Ureter (tissue), 1 donor: ENCODE data around the gene PLCB4. TPM values are rescaled to one million over a fixed set of nuclear protein-coding genes. Genes with fewer than 3 reads are reported as not detected.

Source experiments
- DNase-seq: peaks from one replicate; pipeline ENCODE4 v3.0.0-alpha.2; 2020; ENCODE audit warnings: low spot score
- total RNA-seq: library from RNA; stranded (reverse); gene quantifications from one replicate; pipeline ENCODE4 v1.2.4, GENCODE V29; 2023
- donor health status: DM: yes; HTN: yes; CAD: no.

PLCB4 gene
- total RNA-seq, 1 donor from 2014 or later: 22.9 TPM

GRCh38 chr20:9495701-9496100 lies 426.8 kb downstream of the PLCB4 start:
- DNase-seq: no peak

- no peak for DNase-seq
These were observed 427.3 kb downstream of the PLCB4 start for GRCh38 chr20:9496155-9496554.

DNA sequence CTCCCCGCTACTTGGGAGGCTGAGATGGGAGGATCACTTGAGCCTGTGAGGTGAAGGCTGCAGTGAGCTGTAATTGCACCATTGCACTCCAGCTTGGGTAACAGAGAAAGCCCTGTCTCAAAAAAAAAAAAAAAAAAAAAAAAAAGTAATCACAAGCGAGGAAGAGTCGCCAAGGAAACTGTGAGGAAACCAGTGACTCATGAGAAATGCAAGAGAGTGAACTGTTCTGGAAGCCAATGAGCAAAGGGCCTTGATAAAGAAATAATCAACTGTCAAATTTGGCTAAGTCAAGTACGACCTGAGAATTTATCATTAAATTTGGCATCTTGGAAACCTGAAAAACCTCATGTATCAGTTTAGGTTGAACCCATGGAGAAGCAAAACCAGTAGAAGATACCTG lies 429.4 kb downstream of the PLCB4 start:
- DNase-seq: no peak

DNA sequence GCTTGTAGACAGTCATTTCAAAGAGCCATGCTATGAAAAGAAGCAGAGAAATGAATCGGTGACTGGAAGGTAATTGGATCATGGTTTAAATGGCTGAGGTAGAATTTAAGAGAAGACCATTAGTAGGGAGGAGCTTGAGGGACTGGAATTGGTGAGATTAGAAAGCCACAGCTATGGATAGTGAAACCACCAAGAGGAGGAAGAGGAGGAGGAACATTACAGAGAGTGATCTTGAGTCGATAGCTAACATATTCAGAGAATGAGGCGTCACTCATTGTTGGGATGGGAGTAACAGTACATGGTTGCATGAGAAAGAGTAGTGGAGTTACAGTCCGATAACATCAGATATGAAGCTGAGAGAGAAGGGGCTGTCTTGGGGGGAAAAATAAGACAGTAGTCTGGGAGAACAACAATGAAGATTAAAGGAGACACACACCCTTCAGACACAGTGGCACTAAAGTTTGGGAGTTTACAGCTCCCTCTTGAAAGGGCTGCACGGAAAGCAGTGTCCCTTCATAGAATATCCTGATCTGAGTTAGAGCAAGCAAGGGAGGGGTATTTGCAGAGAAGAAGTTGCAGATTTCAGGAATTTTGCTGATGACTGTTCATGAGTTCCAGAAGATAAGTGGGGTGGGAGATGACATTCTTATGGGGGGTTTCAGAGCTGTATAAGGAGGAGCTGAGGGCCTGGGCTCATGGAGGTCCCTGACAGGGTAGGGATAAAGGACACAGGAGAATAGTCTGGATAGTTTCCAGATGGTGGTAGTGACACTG lies 430.4 kb downstream of the PLCB4 start:
- DNase-seq: no peak

DNA sequence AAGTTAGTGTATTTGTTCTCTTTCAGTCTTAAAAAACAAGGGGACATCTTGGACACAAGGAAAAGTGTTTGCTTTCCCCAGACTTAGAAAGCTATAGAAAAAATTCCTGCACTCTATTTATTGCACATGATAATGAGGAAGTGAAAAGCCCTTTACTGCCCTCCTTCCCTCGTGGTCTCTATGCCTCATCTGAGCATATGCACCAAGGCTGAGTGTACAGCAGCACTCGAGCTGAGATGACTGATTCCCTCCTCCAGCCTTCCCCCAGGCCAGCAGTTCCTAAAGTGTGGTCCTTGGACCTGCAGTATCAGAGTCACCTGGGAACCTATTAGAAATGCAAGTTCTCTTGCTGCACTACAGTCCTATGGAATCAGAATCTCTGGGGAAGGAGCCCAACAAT lies 431.2 kb downstream of the PLCB4 start:
- DNase-seq: no peak

DNA sequence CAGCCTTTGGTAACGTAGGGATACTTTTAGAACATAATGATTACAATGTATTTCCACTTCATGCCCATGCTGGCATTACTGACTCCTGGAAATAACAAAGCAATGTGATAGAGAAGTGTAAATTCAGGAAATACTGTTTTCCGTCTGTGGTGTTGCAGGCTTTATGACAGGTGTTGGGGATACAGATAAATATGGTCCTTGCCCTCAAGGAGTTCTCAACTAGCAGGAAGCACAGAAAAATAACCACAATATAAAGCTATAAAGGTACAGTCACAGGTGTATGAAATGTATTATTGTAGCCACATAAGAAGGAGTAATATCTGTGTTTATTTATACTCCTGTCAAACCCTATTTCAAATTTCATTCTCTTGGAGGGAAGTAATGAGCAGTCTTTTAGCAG lies 432.6 kb downstream of the PLCB4 start:
- DNase-seq: no peak

GRCh38 chr20:9503526-9504245 lies 434.8 kb downstream of the PLCB4 start:
- no peak for DNase-seq

DNA sequence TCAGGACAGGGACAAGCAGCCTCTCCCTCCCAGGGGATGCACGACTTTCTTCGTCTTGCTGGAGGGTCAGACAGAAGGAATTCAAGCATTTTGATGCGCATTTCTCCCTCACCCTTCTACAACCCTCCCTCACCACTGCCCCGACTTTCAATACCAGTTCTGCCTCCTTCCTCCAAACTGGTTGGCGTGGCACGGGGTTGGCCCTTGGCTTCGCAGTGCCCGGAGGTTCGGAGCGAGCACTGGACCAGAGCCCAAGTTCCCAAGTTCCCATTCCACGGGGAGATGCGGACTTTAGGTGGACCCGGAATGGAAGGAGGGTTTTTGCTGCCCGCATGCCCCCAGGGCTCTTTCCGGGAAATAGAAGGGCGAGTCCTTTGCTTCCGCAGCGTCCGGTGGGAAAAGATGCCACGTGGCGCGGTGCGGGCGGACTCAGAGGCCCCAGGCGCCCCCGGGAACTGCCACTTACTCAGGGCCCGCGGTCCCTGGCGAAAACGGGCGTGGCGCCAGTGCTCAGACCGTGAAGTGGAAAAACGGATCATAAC lies 437.5 kb downstream of the PLCB4 start:
- DNase-seq: no peak

GRCh38 chr20:9506964-9507369 lies 438.1 kb downstream of the PLCB4 start:
- no peak for DNase-seq

DNA sequence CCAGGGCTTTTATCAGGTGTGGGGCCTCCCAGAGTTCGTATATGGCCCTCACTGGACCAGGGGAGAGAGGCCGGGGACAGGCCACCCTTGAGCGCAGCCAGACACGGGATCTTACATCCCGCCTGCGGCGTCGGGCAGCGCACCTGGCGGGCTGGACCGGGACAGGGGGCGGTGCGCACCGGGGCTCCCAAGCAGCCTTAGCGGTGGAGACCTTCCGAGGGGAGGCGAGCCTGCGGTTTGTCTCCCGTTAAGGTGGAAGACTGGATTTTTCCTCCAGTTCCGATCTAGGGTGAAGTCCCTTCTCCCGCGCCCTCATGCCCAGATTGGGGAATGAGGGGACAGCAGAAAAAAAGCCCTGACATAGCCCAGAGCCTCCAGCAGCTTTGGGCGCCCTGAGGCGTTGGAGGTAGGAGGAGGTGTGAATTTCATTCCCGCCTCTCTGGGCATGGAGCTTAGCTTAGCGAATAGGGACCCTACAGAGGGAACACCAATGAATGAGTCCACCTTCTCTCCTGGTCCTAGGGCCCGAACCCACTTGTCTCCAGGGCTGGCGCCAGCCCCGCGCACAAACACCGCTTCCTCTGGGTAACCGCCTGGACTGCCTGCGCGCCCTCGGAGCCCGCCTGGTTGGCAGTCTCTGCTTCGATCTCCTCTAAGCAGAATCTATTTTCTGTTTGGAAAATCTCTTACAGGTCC lies 438.8 kb downstream of the PLCB4 start:
- no peak for DNase-seq

- no peak for DNase-seq
These were observed 439.4 kb downstream of the PLCB4 start for GRCh38 chr20:9508240-9508661.

DNA sequence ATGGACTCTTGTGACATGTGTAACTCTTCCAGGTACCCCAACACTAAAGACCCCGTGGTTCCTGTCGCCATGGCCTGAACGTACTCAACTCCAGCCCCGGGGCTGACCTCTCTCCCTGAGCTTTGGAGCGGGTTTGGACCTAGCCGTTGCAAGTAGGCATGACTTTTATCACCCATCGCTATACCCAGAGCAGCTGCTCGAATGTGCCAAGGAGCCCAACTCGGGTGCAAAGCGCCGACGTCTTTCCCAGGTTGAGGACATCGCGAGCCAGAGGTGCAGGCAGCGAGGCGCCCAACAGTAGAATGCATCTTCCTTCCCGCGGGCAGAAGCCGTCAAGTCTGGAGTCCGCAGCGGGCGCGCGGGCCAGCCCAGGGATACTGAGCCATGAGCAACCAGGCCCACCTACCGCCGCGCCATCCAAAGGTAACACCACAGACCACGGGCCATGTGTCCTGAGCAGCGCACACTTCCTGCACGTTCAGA lies 439.9 kb downstream of the PLCB4 start:
- DNase-seq: no peak

DNA sequence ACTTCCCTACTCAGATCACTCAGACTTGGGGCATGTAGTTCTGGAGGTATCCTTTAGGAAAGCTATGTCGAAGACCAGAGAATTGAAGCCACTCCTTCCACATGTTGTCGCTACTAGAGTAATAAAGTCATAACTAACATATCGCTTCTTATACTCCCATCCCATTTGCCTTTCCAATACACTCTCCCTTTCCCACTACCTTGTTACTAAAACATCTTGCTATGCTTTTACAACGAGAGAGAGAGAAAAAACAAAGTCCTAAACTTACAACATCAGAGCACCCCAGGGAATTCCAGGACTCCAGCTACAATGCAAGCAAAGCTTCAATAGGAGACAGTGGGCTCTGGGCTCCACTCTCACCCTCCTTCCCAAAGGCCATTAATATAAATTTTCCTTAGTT lies 440.4 kb downstream of the PLCB4 start:
- DNase-seq: no peak

GRCh38 chr20:9510911-9511310 lies 442.0 kb downstream of the PLCB4 start:
- DNase-seq: no peak

DNA sequence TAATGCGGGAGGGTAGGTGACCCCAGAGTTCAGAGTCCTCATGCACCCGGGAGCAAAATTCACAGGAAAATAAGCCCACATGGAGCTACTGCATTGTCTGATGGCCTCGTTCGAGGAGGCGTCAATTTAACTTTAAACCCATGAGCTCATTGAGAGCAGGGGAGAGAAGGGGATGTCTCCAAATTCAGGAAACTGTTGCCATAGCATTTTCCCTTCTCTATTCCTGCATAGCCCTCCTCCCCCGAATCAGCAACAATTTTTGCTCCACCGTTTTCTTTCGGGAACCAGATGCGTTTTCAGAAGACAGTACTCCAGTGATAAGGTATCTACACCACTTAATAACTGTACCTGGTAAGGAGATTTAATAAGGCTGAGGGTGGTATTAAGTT lies 445.2 kb downstream of the PLCB4 start:
- no peak for DNase-seq

GRCh38 chr20:9514461-9515213 lies 445.8 kb downstream of the PLCB4 start, which contains the start of gene LAMP5:
LAMP5 (plus strand) TSS chr20:9514590; CDS start chr20:9514853, 263 bp downstream.
- no peak for DNase-seq

DNA sequence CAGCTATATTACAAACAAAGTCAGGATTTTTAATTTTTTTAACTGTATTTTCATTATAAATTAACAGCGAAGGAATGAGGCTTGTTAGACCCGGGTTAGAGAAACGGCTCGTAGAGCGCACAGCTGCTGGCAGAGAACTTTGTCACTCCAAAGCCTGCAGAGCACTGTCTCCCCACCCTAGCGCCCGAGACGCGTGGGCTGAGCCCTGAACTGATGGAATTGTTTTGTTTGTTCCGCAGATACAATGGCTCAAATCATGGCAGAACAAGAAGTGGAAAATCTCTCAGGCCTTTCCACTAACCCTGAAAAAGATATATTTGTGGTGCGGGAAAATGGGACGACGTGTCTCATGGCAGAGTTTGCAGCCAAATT lies 446.3 kb downstream of the PLCB4 start:
- no peak for DNase-seq

DNA sequence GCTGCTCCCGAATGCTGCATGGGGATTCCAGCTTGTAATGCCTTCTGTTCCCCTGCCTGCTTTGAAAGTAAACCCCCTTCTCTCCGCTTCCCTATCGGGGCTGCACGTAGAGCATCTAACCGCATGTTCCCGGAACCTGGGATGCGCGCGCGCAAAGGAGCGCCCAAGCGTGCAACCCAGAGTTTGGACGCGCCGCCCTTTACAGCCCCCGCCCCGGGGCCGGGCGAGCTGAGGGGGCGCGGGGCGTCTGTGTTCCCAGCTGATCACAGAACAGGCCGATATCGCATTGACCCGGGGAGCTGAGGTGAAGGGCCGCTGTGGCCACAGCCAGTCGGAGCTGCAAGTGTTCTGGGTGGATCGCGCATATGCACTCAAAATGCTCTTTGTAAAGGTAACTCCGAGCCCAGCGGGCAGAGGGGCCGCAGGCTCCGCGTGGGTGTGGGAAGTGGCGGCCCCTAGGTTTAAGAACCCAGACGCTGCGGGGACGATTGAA lies 446.9 kb downstream of the PLCB4 start:
- DNase-seq: no peak

DNA sequence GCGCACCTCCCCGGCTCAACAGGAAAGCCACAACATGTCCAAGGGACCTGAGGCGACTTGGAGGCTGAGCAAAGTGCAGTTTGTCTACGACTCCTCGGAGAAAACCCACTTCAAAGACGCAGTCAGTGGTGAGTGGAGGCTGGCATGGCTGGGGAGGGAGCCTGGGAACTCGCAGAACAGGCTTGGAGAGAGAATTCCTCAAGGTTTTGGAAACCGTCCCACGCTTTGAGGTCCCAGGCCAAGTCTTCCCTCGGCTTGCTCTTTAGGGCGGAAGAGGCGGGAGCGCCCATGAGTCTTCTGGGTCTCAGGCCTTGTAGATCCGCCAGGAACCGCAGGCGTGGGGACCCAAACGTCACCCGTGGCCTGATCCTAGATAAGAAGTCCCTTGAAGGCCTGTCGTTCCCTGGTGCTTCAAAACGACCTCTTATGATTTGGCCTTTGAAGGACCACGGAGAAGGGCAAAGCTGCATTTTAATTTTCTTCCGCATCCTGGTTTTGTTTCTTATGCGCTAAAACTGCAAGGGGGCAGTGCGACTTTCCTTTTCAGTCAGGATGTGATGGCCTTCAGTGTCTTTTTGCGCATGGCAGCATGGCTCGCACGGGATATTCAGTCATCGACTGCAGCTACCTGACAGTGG lies 447.5 kb downstream of the PLCB4 start:
- DNase-seq: no peak

GRCh38 chr20:9517297-9518162 lies 448.6 kb downstream of the PLCB4 start:
- DNase-seq: no peak
